Raji (cell line): ENCODE data around the gene SEZ6L.

Experiments used
- POLR2A ChIP-seq: IDR thresholded peaks from 2 replicates; pipeline ENCODE4 v1.6.1; 2011; ENCODE audit warnings: low read depth, low read length, control low read depth; ENCODE audit not compliant: insufficient read depth

SEZ6L gene

GRCh38 chr22:26169315-26170111 is at the start of gene SEZ6L:
Gene SEZ6L, plus strand, starts transcription at chr22:26169462. Its CDS starts 208 bp downstream, at chr22:26169670.
- TF ChIP-seq POLR2A = no peak

- no peak for TF ChIP-seq POLR2A
Measured at GRCh38 chr22:26122920-26123468, 46.3 kb upstream of the SEZ6L start.

GRCh38 chr22:26124991-26125725 is 44.1 kb upstream of the SEZ6L start:
- TF ChIP-seq POLR2A = no peak

DNA sequence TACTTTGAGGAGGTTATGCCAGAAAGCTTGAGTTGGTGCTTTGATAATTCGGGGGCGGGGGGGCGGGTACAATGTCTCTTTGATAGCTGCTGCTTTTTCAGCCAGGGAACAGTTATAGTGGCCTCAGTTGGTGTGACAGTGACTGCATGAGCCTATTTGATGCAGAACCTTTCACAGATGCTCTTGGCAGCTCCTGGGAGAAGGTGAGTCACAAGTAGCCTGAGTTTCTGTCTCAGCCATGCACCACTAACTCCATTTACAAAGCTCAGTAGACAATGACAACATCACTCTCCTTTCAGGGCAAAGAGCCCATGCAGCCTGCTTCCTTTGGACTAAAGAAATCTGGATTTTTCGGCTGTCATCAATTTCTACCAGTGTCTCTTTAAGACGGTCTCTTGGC is 42.1 kb upstream of the SEZ6L start:
- TF ChIP-seq POLR2A = no peak

DNA sequence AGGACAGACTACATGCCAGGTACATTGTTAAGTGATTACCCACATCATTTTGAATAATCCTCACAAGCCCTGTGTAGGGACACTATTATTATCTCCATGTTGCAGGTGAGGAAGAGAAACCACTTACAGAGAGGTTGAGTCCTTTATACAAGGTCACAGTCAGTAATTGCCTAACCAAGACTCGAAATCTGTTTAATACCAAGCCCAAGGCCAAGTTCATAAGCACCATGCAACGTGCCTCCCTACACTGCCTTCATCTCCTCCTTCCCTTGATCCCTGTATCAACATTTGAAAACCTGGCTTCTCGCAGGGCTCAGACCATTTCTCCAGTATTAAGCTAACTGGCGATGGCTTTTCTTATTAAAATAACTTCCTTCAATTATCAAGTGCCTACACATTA is 41.7 kb upstream of the SEZ6L start:
- TF ChIP-seq POLR2A = no peak

GRCh38 chr22:26131589-26132154 is 37.6 kb upstream of the SEZ6L start:
- no peak for TF ChIP-seq POLR2A

DNA sequence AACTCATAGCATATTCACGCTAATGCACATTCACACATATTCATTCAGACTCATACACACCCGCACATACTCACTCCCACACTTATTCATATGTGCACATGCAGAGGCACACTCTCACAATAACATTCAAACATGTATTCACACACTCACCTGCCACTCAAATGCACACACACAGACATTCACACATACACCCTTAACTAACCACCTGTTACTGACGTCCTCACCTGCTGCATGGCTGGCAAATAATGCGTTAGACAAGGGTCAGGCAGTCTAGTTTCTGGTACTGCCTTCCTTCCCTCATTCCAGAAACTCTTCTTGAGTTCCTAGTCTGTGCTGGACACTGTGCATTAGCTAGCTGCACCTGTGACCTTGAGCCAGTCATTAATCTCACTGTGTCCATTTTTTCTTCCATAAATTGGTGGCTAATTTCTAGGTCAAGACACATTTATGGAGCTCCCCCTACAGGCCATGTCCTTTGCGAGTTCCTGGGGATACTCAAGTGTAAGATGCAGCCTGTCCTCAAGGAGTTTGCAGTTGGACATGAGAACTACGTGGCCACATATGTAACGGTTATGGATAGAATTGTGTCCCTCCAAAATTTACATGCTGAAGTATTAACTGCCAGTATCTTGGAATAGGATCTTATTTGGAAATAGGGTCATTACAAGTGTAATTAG is 34.5 kb upstream of the SEZ6L start:
- no peak for TF ChIP-seq POLR2A

DNA sequence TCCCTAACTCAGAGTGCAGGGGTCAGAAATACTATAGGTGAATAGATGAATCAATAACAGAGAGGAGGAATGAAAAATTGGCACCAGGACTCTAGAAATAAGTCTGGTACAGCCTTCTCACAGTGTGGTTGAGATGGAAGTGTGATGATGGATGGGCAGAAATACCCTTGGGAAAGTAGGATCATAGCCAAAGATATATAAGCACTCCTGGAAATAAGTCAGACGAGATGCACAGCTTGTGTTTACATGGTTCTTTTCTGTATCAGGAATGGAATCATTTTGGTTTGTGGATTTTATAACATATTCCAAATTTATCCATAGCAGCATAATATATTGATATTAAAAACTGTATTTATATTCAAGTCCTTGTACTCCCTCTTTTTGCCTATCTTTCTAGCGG is 33.5 kb upstream of the SEZ6L start:
- TF ChIP-seq POLR2A = no peak

- TF ChIP-seq POLR2A = no peak
Measured at GRCh38 chr22:26139310-26139709, 30.0 kb upstream of the SEZ6L start.

- TF ChIP-seq POLR2A = no peak
Measured at GRCh38 chr22:26141831-26142230, 27.4 kb upstream of the SEZ6L start.

GRCh38 chr22:26143806-26144325 is 25.4 kb upstream of the SEZ6L start:
- no peak for TF ChIP-seq POLR2A

- no peak for TF ChIP-seq POLR2A
Measured at GRCh38 chr22:26159886-26160285, 9.4 kb upstream of the SEZ6L start.

DNA sequence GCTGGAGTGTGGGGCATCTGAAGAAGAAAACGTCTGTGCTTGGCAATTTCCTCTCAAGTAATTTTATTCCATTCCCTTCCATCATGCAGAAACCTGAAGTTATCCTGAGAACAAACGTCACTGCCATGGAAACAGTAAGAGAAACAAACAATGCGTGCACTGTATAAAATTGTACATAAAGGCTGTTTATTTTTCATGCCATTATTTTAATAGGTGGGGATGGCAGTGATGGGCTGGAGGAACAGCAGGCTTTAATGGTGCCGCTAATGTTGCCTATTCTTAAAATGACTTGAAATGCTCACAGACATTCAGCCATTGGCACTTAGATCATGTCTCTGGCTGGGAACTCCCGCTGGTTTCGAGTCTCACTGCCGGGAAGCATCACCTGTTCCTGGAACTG is 7.5 kb upstream of the SEZ6L start:
- TF ChIP-seq POLR2A = no peak

- TF ChIP-seq POLR2A = no peak
Measured at GRCh38 chr22:26162926-26163325, 6.3 kb upstream of the SEZ6L start.

- TF ChIP-seq POLR2A = no peak
Measured at GRCh38 chr22:26164174-26164573, 5.1 kb upstream of the SEZ6L start.
